ENCODE data around the gene ANKRD33. TPM values are rescaled to one million over a fixed set of nuclear protein-coding genes. Genes with fewer than 3 reads are reported as not detected.

The ANKRD33 gene
- 0.15 TPM in 1 of 2 replicates, not detected in the other for polyA plus RNA-seq (2014; cell fraction: cytosol; rRNA removed)
- 0.27 TPM in 1 of 2 replicates, not detected in the other for polyA plus RNA-seq (2014; cell fraction: nucleus; rRNA removed)

- no peak for DNase-seq (ENCODE audit: low spot score)
Observed at GRCh38 chr12:51887476-51888315, at the start of gene ANKRD33. Gene ANKRD33, plus strand, starts transcription at chr12:51888103. Its CDS starts 84 bp downstream, at chr12:51888187.

- DNase-seq (ENCODE audit: low spot score), result no peak
Observed at GRCh38 chr12:51838762-51839161, 49.1 kb upstream of the ANKRD33 start.

GRCh38 chr12:51839310-51839947 is 48.5 kb upstream of the ANKRD33 start:
- DNase-seq (ENCODE audit: low spot score), result no peak

GRCh38 chr12:51840966-51841365 is 46.9 kb upstream of the ANKRD33 start:
- no peak for DNase-seq (ENCODE audit: low spot score)

- DNase-seq (ENCODE audit: low spot score), result no peak
Observed at GRCh38 chr12:51841727-51842126, 46.2 kb upstream of the ANKRD33 start.

- no peak for DNase-seq (ENCODE audit: low spot score)
Observed at GRCh38 chr12:51844854-51845253, 43.0 kb upstream of the ANKRD33 start.

GRCh38 chr12:51845482-51845881 is 42.4 kb upstream of the ANKRD33 start:
- no peak for DNase-seq (ENCODE audit: low spot score)

GRCh38 chr12:51846271-51846691 is 41.6 kb upstream of the ANKRD33 start:
- DNase-seq (ENCODE audit: low spot score), result no peak

GRCh38 chr12:51846911-51847642 is 40.8 kb upstream of the ANKRD33 start:
- DNase-seq (ENCODE audit: low spot score), result peak; percentile 66

- no peak for DNase-seq (ENCODE audit: low spot score)
Observed at GRCh38 chr12:51847643-51848325, 40.1 kb upstream of the ANKRD33 start.

- DNase-seq (ENCODE audit: low spot score), result no peak
Observed at GRCh38 chr12:51848326-51848727, 39.6 kb upstream of the ANKRD33 start, which contains the start of gene FIGNL2. Gene FIGNL2, minus strand, starts transcription at chr12:51848718. Its CDS starts 26,305 bp downstream, at chr12:51822413.

- DNase-seq (ENCODE audit: low spot score), result peak; percentile 71
Observed at GRCh38 chr12:51848841-51849735, 38.8 kb upstream of the ANKRD33 start.

GRCh38 chr12:51850081-51850964 is 37.6 kb upstream of the ANKRD33 start:
- DNase-seq (ENCODE audit: low spot score), result no peak

GRCh38 chr12:51850965-51851299 is 37.0 kb upstream of the ANKRD33 start:
- DNase-seq (ENCODE audit: low spot score), result no peak

GRCh38 chr12:51851413-51852124 is 36.3 kb upstream of the ANKRD33 start:
- DNase-seq (ENCODE audit: low spot score), result no peak

GRCh38 chr12:51852404-51853137 is 35.3 kb upstream of the ANKRD33 start:
- DNase-seq (ENCODE audit: low spot score), result no peak

GRCh38 chr12:51855586-51856428 is 32.1 kb upstream of the ANKRD33 start:
- DNase-seq (ENCODE audit: low spot score), result no peak

Data from SK-N-DZ (cell line).